Kidney (tissue), 14 donors: ENCODE results near the gene CCDC43. TPM values are rescaled to one million over a fixed set of nuclear protein-coding genes. Genes with fewer than 3 reads are reported as not detected.

Experiments used
- DNase-seq, 5 donors: peaks; one replicate each; pipeline ENCODE4 v3.0.0-alpha.2; 2013 to 2020
- FAIRE-seq: peaks from 2 replicates; lab custom pipeline; 2012; peaks lifted over from hg19 to GRCh38; lab: Jason Lieb, UNC
- H3K27ac ChIP-seq, 2 donors: one replicate each; pipeline ENCODE4 v1.7.0; 2013; ENCODE audit warnings: low read depth in 2 of 2, low read length in 2 of 2, inconsistent platforms in 1 of 2
- H3K27me3 ChIP-seq: one replicate; pipeline ENCODE4 v1.7.1; 2013; ENCODE audit warnings: low read length, inconsistent platforms; ENCODE audit not compliant: control insufficient read depth, insufficient read depth
- H3K36me3 ChIP-seq, 3 donors: one replicate each; pipeline versions ENCODE4 v1.7.0 to v1.7.1; 2013; ENCODE audit warnings: low read length in 3 of 3, control low read depth in 1 of 3, inconsistent platforms in 1 of 3; ENCODE audit not compliant: insufficient read depth in 3 of 3, control insufficient read depth in 2 of 3
- H3K4me1 ChIP-seq, 3 donors: one replicate each; pipeline versions ENCODE4 v1.7.0 to v1.7.1; 2013; ENCODE audit warnings: low read length in 3 of 3, inconsistent platforms in 1 of 3, low read depth in 1 of 3; ENCODE audit not compliant: control insufficient read depth in 2 of 3, insufficient read depth in 2 of 3
- H3K4me3 ChIP-seq, 3 donors: one replicate each; pipeline versions ENCODE4 v1.7.0 to v1.8.1; 2013; ENCODE audit warnings: low read length in 3 of 3, control low read depth in 1 of 3, inconsistent platforms in 1 of 3
- H3K9ac ChIP-seq, 3 donors: one replicate each; pipeline versions ENCODE4 v1.7.0 to v1.7.1; 2013; ENCODE audit warnings: low read length in 3 of 3, control low read depth in 1 of 3, inconsistent platforms in 1 of 3
- H3K9me3 ChIP-seq, 3 donors: one replicate each; pipeline versions ENCODE4 v1.7.0 to v1.7.1; 2013; ENCODE audit warnings: low read length in 3 of 3, control low read depth in 1 of 3, inconsistent platforms in 1 of 3; ENCODE audit not compliant: control insufficient read depth in 2 of 3, insufficient read depth in 1 of 3
- CTCF ChIP-seq: IDR thresholded peaks from 3 replicates; pipeline ENCODE4 v1.5.1; 2012; ENCODE audit warnings: mild to moderate bottlenecking, moderate library complexity, borderline replicate concordance; ENCODE audit not compliant: insufficient read depth; ENCODE audit errors: extremely low read depth
- intact Hi-C: fragments of 100-400 bp; cut with DNase I; formaldehyde crosslinking; loops from one replicate; pipeline ENCODE4 v1.11.1; 2022
- polyA plus RNA-seq: library from polyadenylated mRNA; stranded (reverse); fragments of 350-450 nt; fragmentation: Illumina TruSeq; extraction: RNeasy Lipid Tissue Mini Kit (QIAGEN cat#74804); gene quantifications from one replicate; pipeline ENCODE4 v1.2.3, GENCODE V29; 2014; ENCODE audit warnings: low read depth, low replicate concordance; ENCODE audit not compliant: insufficient read depth
- total RNA-seq: library from RNA; stranded (reverse); fragmentation: NEBNext Ultra II Directional; extraction: Animal tissue kit (Norgen Biotek cat#: 25700); gene quantifications from one replicate; pipeline ENCODE4 v1.2.1, GENCODE V29; 2021
- donor health status: control.
- donor health status: control.
- donor health status: control.
- donor health status: control.
- donor health status: control.
- donor health status: DM: yes; HTN: yes; CAD: no.
- donor health status: Normal renal cell carcinoma (clear cell type).

CCDC43 gene
- total and polyA plus RNA-seq, 2 donors from 2014 or later = 14.9 to 20.3 TPM

- Histone ChIP-seq H3K4me1 (no peaks in the 10 kb centered on the region), H3K36me3 (no peaks in the 10 kb centered on the region), H3K9me3 (no peaks in the 10 kb centered on the region), H3K4me3 (no peak within 1 kb of the TSS), H3K27me3 (peaks cover 7% of the 10 kb centered on the region), H3K9ac (no peak within 1 kb of the TSS), H3K27ac (no peak within 1 kb of the TSS)
- FAIRE-seq (no peak), DNase-seq (peak in 4 of 5 donors; percentile 69 to 80 (median 76))
- TF ChIP-seq CTCF = no peak
- intact Hi-C loops = no loop called here
These were observed 33.4 kb downstream of the CCDC43 start, which contains the start of gene MEIOC for GRCh38 chr17:44655983-44656710. Gene MEIOC (plus strand): TSS chr17:44656468. CDS start chr17:44656614, 146 bp downstream.

GRCh38 chr17:44653954-44654353 lies 35.6 kb downstream of the CCDC43 start:
- FAIRE-seq (no peak), DNase-seq (no peak)
- Histone ChIP-seq H3K4me3 (no peak overlapping the region), H3K27ac (no peak overlapping the region), H3K4me1 (no peaks in the 10 kb centered on the region), H3K9ac (no peak overlapping the region), H3K9me3 (no peaks in the 10 kb centered on the region), H3K27me3 (peaks cover 7% of the 10 kb centered on the region), H3K36me3 (no peaks in the 10 kb centered on the region)
- TF ChIP-seq CTCF = no peak
- intact Hi-C loops = no loop called here

GRCh38 chr17:44653384-44653783 lies 36.2 kb downstream of the CCDC43 start:
- intact Hi-C loops = no loop called here
- H3K4me3 ChIP-seq = no peak overlapping the region
- FAIRE-seq = no peak
- no peak for DNase-seq
- H3K9me3 ChIP-seq = no peaks in the 10 kb centered on the region
- no peak overlapping the region for H3K27ac ChIP-seq
- no peaks in the 10 kb centered on the region for H3K4me1 ChIP-seq
- TF ChIP-seq CTCF = no peak
- no peak overlapping the region for H3K9ac ChIP-seq
- H3K36me3 ChIP-seq = no peaks in the 10 kb centered on the region
- H3K27me3 ChIP-seq = peaks cover 7% of the 10 kb centered on the region
